ENCODE measurements around the gene KMT2E. TPM values are rescaled to one million over a fixed set of nuclear protein-coding genes. Genes with fewer than 3 reads are reported as not detected.

KMT2E gene
- total RNA-seq, 1 donor from 2014 or later, result 261 TPM

DNA sequence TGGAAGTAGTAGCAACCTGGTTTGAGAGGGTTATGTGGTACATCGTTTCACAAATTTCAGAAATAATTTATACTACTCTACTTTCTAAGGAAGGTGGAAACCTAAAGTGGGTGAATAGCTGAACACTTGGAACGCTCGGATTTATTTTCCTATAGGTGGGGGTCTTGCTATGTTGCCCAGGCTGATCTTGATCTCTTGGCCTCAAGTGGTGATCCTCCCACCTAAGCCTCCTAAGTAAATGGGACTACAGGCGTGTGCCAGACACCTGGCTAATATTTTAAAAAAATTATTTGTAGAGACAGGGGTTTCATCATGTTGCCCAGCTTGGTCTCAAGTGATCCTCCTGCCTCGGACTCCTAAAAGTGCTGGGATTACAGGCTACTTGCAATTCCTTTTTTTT, 6.7 kb upstream of the KMT2E start:
- no peak for DNase-seq

DNA sequence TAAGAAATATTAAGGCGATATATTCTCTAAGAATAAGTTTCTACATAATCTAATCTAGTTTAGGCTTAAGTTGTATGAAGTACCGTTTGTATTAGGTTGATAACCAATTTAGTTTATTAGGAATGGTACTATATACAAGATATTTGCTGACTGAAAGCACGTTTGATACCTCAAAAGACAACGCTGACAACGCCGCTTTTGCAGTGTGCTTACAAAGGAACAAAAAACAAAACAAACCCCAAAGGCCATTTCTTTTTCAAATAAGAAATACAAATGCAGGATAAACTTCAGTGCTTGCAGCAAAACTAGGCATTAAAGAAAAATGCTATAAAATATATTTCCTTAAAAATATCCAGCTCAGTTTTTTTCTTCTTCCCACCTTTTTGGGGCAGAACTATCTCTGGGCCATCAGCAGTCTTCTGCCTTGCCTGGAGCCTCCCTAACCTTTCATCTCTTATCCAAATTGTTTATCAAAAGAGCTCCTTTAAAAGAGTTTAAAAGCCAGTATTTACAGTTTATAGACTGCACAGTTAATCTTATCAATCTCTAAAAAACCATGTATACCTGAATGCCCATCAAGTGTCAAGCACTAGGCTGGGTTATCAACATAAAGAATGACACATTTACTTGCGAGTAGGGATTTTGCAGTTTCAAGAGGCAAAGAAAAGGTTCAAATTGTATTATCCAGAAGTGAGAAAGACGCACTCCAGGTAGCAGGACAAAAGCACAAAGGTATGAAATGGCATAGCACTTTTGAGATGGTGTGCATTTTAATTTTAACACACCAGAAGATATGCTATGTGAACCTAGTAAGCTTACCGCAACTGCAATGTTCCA, 4.1 kb upstream of the KMT2E start:
- DNase-seq, result no peak

DNA sequence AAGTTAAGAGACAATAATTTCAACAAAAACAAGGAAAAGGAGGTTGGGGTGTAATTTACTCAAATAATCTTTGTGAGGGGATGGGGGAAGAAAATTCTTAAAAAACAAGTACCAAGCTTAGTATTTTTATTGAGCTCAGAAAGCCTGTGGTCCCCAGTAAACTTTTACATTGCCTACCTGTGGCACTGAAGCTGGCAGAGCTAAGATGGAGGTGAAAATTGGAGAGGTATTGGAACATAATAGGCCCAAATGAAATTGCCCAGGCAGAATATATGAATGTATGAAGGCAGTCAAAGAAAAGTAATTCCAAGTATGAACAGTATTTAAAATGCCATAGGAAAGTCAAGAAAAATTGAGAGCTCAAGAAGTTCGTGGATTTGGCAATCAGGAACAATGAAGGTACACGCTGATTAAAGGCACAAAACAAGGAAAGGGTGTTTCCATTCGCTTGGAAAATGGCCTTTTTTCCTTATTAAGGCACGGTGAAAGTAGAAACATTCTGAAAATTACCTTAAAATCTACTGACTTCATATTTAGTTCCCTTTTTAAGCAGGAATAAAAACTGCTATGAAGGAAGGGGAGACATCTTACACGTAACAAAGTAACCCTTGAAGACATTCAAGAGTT, 3.4 kb upstream of the KMT2E start:
- DNase-seq, result no peak

DNA sequence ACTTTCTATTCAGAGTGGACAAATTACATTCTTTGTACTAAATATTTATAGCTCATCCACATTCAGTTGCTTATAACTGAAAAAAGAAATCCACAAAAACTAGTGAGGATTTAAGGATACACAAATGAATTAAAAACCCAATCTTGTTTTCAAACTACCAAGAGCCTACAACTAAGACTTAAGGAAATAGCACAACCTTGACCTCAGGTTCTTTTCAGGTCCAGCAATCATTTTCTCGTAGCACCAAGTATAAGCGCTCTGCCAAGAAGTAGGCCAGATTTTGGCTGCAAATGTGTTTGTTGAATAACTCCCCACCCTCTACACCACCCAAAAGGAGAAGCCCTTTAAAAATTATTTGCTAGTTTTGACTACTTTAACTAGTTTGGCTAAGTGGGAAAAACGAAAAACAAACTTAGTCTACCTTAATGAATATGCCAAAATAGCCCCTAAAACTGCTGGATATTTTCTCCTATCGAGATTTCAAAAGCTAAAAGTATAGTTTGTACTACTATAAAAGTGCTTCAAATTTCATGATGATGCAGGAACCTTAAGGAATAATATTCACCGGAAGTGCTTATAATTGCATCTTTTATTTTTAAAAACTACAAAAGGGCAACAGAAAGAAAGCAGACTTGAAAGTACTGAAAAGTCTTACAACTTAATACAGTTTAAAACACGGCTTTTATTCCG, 2.7 kb upstream of the KMT2E start:
- no peak for DNase-seq

DNA sequence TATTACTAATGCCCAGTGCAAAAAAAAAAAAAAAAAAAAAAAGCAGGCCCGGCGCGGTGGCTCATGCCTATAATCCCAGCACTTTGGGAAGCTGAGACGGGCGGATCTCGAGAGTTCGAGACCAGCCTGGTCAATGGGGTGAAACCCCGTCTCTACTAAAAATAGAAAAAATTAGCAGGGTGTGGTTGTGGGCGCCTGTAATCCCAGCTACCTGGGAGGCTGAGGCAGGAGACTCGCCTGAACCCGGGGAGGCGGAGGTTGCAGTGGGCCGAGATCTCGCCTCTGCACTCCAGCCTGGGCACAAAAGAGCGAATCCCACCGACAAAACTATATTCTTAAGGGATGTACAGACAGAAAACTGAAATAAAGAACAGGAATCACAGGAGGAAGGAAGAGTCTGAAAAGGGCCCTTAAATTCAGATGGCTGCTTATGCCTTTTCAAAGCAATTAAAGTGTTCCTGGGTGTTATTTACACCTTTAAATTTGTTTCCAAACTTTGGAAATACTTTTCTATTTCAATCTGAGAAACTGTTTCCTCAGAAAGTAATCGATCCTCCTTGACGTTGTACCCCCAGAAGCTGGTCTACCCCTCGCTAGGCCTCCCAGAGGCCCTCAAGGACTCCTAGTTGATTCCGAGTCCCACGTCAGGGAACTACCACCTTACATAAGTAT, 2.0 kb upstream of the KMT2E start:
- DNase-seq, result no peak

DNA sequence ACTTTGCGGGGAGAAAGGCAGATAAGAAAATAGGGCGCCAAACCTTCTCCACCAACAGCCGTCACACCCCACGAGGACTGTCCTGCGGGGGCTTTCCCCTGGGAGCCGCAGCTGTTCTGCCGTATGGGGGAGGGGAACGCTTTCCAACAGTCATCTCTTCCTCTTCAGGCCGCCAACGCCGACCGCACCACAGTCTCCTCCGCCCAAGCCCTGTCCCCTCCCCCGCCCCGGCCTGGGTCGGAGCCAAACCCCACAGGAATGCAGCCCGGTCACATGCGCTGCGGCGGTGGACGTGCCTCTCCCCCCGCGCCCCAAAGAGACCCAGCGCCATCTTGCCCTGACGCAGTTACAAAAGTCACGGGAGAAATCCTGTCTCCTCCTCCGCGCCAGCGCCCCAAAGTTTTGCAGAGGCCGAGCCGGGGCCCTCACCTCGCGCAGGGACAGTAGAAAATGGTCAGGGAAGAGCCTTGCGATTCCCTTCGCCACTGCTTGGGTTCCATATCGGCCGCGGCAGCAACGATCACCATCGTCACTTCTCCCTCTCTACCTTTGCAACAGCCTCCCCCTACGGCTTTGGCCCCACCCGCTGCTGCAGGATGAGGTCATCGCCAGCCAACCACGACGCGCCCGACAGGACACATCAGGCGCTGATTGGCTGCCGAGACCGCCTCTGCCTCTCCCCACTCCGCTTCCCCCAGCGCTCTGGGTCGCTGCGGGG, 1.3 kb upstream of the KMT2E start:
- peak; percentile 98 for DNase-seq

DNA sequence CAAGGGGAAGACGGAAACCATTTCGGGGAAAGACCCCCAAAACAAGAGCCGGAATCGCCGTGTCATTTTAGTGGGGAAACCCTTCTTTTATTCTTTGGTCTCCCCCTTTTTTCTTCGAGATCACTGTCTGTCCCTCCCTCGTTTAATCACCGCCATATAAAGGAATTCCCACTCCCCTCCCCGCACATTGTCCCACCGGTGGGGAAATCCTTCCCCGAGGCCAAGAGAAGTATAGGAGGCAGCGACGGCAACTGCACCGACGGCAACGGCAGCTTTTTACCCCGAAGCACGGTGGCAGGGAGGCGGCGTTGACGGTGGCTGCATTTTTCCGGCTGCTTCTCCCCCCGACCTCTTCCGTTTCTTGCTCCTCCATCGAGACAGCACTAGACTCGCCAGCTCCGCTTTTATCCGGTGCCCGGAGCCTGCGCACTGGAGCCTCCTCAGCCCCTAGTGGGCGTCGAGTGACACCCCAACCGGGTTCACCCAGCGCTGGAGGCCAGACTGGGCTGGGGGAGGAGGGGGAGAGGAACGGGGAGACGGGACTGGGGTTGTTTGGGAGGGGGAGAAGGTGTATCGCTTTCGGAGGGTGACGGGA, 687 bp upstream of the KMT2E start:
- DNase-seq, result peak; percentile 91

DNA sequence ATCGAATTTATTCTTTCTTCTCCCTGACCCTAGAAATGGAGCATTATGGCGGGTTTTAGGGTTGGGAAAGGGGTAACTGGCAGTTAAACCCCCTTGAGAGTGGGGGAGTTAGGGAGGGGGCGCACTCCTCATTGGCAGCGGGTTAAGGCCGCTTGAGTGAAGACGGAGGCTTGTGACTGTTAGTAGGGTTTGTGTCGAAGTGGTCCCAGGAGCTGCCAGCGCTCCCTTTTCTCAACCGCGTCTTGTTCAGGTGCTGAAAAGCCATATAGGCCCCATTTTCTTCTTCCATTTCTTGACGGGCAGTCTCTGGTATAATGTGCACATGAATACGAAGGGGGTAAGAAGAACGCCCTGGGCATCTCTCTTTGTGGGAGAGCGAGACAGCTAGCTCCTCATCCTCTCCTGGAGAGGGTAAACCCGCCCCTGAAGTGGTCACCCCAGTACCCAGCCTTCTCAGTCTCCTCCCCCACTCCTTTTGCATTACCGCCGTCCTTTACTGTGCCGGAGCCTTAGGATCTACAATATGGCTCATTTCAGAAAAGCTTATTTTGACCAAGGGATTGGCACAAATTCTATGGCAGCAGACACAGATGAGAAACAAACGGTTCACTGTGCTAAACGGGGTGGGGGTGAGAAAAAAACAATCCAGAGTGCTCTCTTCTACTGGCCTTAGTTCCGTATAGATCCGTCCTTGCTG, 836 bp downstream of the KMT2E start:
- peak; percentile 58 for DNase-seq

DNA sequence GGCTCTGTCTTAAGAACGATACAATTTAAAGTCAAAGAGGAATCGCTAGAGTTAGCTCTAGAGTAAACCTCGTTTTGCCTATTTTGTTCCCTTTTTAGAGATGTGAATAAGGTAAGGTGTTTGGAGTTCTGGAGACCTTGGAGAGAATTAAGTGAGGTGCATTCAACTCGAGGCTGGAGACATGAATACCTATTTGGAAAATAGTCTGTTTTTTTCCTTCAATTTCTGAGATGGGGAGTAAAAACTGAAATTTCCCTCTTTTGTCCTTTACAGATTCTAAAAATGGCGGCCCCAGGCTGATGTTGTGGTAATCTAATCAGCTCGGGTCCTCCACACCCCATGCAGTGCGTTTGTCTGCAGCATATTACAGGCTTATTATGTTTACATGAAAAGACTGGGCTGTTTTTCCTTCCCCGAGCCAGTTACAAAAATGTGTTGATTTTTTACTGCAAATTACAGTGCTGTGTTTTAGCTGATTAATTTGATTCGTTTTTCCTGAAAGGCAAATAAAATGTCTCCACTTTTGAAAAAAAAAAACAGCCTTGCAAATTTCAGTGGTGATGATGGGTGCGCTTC, 1.5 kb downstream of the KMT2E start:
- no peak for DNase-seq

DNA sequence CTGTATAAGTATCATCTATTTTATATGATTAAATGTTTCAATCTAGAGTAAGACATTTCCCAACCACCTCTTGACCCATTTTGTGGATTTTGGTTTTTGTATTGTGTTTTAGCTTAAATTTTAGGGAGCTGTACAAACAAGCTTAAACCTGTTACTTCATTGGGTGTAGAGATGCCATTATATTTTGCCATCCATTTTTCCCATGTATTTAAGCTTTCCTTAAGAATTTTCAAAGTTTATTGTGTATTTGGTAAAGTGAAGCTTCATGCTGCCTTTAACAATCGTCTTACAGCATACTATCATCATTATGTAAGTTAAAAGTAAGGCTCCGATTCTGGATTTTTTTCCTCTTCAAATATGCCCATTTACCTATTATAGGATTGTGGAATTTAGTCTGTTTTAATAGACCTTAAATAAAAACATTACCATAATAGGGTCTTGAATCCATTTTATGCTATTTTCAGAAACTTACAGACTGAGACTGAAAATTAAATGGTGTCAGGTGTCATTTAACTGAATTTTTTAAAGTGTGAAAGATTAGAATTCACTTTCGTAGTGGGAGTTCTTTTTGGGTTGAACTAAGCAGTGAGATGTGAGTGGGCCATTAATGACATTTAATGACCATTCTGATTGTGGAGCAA, 2.2 kb downstream of the KMT2E start:
- DNase-seq, result no peak

DNA sequence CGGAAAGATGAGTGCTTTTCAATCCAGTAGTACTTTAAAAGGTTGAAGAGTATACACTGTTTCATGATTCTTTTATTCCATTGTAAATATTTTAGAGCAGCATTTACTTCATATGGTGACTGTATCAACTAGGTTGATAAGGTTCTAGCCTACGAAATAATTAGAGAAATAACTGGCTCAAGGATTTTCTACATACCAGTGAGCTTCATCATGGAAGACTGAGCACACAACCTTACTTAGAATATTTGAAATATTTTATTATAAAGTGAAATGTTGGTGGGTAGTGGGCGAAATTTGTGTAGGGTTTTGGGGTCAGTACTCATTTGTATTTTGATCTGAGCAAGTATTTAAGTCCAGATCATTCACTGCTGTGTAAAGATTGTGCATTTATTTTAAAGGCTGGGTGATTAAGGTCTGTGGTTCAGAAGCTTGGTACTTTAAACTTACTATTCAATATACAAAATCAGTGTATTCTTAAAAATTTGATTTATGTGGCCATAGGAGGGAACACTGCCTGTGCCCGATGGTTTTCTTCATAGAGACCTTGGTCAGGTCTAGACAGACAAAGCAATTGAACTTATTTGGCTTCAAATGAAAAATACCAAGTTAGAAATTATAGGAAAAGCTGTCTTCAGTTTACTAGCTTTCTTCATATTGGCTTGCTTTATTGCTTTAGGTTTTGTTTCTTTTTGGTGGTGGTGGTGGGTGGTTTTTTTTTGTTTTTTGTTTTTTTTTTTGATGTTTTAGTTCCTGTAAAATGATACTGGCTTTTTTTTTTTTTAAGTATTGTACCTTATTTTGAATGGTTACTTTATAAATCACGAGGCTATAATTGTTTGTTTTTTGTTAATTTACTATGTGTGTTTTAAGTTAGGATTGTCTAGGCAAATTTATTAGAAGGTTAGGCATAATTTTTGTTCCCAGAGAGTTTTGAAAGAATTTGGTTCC, 3.0 kb downstream of the KMT2E start:
- no peak for DNase-seq

DNA sequence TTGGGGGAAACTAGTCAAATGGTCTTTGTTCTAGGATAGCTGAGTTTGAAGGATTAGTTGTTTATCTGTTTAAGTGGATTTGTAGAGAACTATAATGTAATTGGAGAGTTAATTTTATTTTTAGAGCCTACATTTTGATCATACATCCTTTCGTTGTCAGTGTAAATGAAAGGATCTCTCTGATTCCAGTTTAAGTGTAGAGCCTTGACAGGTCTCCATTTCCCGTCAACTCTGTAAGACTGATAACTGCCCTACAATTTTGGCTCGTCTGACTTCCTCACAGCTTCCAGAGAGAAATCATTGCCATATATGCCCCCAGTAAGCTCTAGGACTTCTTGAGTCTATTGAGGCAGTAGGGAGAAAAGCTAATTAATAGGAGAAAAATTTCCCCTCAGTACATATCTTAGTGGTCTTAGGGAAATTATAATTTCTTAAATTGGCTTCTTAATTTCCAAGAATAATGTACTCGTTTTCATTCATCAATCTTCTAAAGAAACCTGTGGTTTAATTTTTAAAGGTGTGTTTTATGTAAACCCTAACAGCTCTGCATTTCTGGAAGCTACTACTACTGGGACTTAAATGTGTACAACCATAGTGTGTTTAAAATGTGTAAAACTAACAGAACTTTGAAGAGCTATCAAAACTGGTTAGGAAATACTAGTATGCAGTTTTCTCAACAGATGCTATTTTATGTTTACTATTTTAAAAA, 3.8 kb downstream of the KMT2E start:
- DNase-seq, result no peak

DNA sequence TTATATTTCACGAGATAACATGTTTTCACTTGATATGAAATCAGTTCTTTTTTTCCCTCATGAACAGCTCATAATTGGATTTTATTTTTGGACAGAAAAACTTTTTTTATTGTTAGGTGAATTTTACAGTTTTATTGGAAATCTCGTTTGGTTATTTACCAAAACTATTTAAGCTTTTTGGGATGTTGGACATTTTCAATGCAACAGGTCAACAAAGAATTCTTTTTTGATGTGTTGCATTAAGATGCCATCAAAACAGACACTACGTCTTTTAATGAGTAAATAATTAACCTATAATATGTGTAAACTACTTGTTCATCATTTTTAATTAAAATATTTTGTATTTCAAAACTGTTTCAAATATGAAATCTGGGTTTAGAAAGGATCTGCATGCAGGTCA, 5.3 kb downstream of the KMT2E start:
- no peak for DNase-seq

DNA sequence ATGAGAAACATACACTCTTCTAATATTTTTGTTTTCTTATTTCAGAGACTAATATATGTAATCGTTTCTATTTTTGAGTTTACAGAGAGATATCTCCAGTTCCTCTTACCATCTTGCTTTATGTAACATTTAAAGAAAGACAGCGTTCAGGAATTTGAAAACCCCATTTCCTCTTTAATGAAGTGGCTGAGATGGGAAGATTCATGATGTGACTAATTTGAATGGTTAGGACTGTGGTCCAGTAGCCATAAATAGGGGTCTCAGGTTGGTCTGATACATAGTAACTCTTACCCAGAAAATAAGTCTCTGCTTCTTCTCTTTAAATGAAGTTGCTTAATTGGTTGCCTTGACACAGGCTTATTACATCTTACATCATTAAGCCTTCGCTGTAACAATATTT, 6.9 kb downstream of the KMT2E start:
- no peak for DNase-seq

DNA sequence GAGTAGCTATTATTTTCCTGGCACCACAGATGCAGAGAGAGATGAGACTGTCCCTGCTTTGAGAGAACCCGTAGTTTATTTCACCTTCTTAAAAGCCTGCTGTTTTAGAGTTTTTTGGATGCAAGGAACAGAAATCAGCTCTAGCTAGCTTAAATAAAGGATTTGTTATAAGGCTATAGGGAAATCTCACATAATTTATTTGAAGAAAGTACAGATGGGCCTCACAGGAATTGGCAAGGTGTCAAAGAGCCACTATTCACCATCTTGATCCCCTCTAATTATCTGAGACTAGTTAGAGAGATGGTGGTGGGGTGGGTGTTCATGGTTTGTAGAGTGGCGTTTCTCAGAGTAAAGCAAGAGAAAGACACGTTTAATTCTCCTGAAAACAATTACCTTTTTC, 7.3 kb downstream of the KMT2E start:
- no peak for DNase-seq

DNA sequence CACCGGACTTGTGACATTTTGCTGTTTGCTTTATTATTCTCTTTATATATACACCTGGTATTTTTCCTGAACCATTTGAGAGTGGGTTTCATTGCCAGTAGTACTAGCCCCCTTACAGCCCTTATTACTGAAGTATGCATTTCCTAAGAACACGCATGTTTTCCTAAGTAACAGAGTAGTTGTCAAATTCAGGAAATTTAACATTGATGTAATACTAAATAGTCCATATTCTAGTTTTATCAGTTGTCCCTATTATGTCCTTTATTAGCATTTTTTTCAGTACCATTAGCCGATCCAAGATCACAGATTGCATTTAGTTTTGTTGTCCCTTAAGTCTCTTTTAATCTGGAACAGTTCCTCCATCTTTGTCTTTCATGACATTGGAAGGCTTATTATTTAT, 8.0 kb downstream of the KMT2E start:
- no peak for DNase-seq

DNA sequence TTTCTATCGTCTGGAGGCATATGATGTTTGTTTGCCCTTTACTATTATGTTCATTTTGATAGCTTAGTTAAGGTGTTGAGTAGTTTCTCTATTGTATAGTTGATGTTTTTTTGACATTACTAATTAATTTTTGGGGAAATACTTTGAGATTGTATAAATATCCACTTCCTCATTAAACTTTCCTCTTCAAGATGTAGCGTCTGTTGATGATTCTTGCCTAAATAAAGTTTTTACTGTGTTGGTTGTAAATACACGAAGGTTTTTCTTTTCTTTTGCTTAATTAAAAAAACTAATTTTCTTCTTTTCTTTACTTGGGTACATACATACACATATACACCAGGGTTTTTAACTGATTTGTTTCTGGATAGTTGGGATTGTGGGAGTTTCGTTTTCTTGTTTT, 8.5 kb downstream of the KMT2E start:
- no peak for DNase-seq

DNA sequence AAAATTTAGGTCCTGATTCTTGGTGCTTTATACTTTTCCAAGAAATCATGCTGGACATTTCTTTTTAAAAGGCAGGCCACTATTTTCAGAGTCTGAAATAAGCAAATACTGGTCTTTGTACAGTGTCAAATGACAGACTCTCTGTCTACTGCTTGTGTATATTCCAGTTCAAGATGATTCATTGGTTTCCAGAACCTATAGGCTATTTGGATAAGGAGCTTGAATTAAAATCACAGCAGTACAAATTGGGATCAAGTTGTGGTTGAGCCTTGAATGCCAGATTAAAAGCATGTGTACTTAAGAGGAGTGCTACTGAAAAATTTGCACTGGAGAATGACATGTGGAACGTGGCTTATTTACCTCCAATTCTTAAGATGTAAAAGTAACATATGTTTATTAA, 10.7 kb downstream of the KMT2E start:
- no peak for DNase-seq

DNA sequence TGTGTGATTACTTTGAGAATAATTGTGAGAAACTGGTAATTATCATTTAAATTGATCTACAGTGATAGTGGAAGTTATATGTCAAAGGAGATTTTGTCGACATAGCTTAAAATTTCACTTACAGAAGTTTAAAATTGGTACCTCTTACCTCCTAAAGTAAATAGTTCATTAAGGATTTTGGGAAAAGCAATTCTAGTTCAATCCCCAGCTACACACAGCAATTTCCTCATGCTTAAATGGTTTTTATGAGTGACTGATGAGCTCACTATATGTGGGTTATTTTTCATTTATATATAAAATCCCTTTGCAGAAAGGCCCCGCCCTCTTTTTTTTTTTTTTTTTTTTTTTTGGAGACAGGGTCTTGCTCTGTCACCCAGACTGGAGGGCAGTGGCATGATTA, 12.7 kb downstream of the KMT2E start:
- DNase-seq, result no peak

Measured in occipital lobe (tissue), 2 donors.